Neural cell (in vitro differentiated cells): Measurements from ENCODE around the gene FOXK2.
"Not testable (repeated sequence)": the region's sequence is repeated elsewhere in the genome, so short reads cannot be mapped to it uniquely, and the experiment has no call there.

Experiments
- EP300 ChIP-seq: fragments of 450-650 bp; conservative IDR thresholded peaks from 2 replicates; pipeline ENCODE4 v1.6.1; 2014; ENCODE audit warnings: antibody characterized with exemption, mild to moderate bottlenecking, moderate library complexity; ENCODE audit not compliant: poor library complexity, severe bottlenecking
- RAD21 ChIP-seq: fragments of 450-650 bp; conservative IDR thresholded peaks from 2 replicates; pipeline ENCODE4 v1.6.1; 2014; ENCODE audit warnings: antibody characterized with exemption, mild to moderate bottlenecking, moderate library complexity
- TF ChIP-seq, protein P1 (sequence below): fragments of 450-650 bp; IDR thresholded peaks from 2 replicates; pipeline ENCODE4 v1.5.1; 2014; ENCODE audit warnings: antibody characterized with exemption, mild to moderate bottlenecking, moderate library complexity; ENCODE audit not compliant: poor library complexity, severe bottlenecking

DNA sequence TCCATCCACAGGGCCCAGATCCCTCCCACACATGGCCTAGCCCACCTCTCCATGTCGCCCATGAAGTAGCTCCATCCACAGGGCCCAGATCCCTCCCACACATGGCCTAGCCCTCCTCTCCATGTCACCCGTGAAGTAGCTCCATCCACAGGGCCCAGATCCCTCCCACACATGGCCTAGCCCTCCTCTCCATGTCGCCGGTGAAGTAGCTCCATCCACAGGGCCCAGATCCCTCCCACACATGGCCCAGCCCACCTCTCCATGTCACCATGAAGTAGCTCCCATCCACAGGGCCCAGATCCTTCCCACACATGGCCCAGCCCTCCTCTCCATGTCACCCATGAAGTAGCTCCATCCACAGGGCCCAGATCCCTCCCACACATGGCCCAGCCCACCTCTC lies 60.4 kb downstream of the FOXK2 start:
- TF ChIP-seq EP300, RAD21: not testable (repeated sequence)
- TF ChIP-seq, protein P1, sequence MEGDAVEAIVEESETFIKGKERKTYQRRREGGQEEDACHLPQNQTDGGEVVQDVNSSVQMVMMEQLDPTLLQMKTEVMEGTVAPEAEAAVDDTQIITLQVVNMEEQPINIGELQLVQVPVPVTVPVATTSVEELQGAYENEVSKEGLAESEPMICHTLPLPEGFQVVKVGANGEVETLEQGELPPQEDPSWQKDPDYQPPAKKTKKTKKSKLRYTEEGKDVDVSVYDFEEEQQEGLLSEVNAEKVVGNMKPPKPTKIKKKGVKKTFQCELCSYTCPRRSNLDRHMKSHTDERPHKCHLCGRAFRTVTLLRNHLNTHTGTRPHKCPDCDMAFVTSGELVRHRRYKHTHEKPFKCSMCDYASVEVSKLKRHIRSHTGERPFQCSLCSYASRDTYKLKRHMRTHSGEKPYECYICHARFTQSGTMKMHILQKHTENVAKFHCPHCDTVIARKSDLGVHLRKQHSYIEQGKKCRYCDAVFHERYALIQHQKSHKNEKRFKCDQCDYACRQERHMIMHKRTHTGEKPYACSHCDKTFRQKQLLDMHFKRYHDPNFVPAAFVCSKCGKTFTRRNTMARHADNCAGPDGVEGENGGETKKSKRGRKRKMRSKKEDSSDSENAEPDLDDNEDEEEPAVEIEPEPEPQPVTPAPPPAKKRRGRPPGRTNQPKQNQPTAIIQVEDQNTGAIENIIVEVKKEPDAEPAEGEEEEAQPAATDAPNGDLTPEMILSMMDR: not testable (repeated sequence)
